HepG2 (cell line): ENCODE results near the gene IER2. TPM values are rescaled to one million over a fixed set of nuclear protein-coding genes. Genes with fewer than 3 reads are reported as not detected.

Experiments
- ATF2 ChIP-seq: sonication (generic); formaldehyde crosslinking; IDR thresholded peaks from 2 replicates; pipeline ENCODE4 v1.4.0; 2020; ENCODE audit warnings: missing genetic modification reagents
- CENPT ChIP-seq: sonication (generic); formaldehyde crosslinking; IDR thresholded peaks from 2 replicates; pipeline ENCODE4 v1.8.0; 2022; ENCODE audit warnings: low read depth, mild to moderate bottlenecking, moderate library complexity, missing genetic modification reagents
- CREM ChIP-seq, 2 experiments: sonication (generic) in 1 of 2; formaldehyde crosslinking in 1 of 2; IDR thresholded peaks; 2 replicates each; pipeline versions ENCODE4 v1.4.0 to v1.6.1; 2016 to 2020; ENCODE audit warnings: antibody characterized with exemption in 1 of 2, mild to moderate bottlenecking in 1 of 2, missing genetic modification reagents in 1 of 2
- KDM6A ChIP-seq: IDR thresholded peaks from 2 replicates; pipeline ENCODE4 v1.6.1; 2016; ENCODE audit warnings: low read depth
- MTERF4 ChIP-seq: sonication (generic); formaldehyde crosslinking; IDR thresholded peaks from 2 replicates; pipeline ENCODE4 v1.8.0; 2023; ENCODE audit warnings: mild to moderate bottlenecking, missing genetic modification reagents
- MXI1 ChIP-seq: IDR thresholded peaks from 3 replicates; pipeline ENCODE4 v1.6.1; 2012; ENCODE audit warnings: low read depth, low read length, inconsistent platforms, borderline replicate concordance
- PATZ1 ChIP-seq: sonication (generic); formaldehyde crosslinking; IDR thresholded peaks from 2 replicates; pipeline ENCODE4 v1.4.0; 2020; ENCODE audit warnings: missing genetic modification reagents
- POLR2A ChIP-seq, 2 experiments: IDR thresholded peaks; 2 replicates each; pipeline ENCODE4 v1.6.1; 2011; ENCODE audit warnings: low read depth in 2 of 2, low read length in 2 of 2, mild to moderate bottlenecking in 1 of 2, moderate library complexity in 1 of 2; ENCODE audit not compliant: insufficient read depth in 1 of 2
- SCMH1 ChIP-seq: sonication (generic); formaldehyde crosslinking; IDR thresholded peaks from 2 replicates; pipeline ENCODE4 v1.9.0; 2021; ENCODE audit warnings: missing genetic modification reagents, mild to moderate bottlenecking, borderline replicate concordance
- SIX1 ChIP-seq: sonication (generic); formaldehyde crosslinking; IDR thresholded peaks from 2 replicates; pipeline ENCODE4 v1.4.0; 2020; ENCODE audit warnings: missing genetic modification reagents, borderline replicate concordance
- ZHX1 ChIP-seq: sonication (generic); formaldehyde crosslinking; IDR thresholded peaks from 2 replicates; pipeline ENCODE4 v1.8.1; 2022; ENCODE audit warnings: low read depth, mild to moderate bottlenecking, missing genetic modification reagents
- ZNF225 ChIP-seq: sonication (generic); formaldehyde crosslinking; IDR thresholded peaks from 2 replicates; pipeline ENCODE4 v1.4.0; 2020; ENCODE audit warnings: mild to moderate bottlenecking, missing genetic modification reagents
- ZNF556 ChIP-seq: sonication (generic); formaldehyde crosslinking; IDR thresholded peaks from 2 replicates; pipeline ENCODE4 v1.4.0; 2020; ENCODE audit warnings: mild to moderate bottlenecking, missing genetic modification reagents, borderline replicate concordance
- ZNF574 ChIP-seq: sonication (generic); formaldehyde crosslinking; IDR thresholded peaks from 2 replicates; pipeline ENCODE4 v1.4.0; 2020; ENCODE audit warnings: missing genetic modification reagents
- ZNF770 ChIP-seq: sonication (generic); formaldehyde crosslinking; IDR thresholded peaks from 2 replicates; pipeline ENCODE4 v1.5.0; 2020; ENCODE audit warnings: mild to moderate bottlenecking, missing genetic modification reagents
- ZNF777 ChIP-seq: sonication (generic); formaldehyde crosslinking; IDR thresholded peaks from 2 replicates; pipeline ENCODE4 v1.4.0; 2020; ENCODE audit warnings: missing genetic modification reagents
- polyA plus RNA-seq, 8 experiments: library from polyadenylated mRNA; depleted of rRNA in 3 of 8; stranded (reverse) in 7 of 8; unstranded in 1 of 8; fragments of >200 nt; fragmentation: Illumina TruSeq in 4 of 8; extraction: Trizol in 4 of 8; gene quantifications; 2 replicates each; pipeline versions ENCODE4 v1.2.1 to v1.2.3, GENCODE V29; 2011 to 2016; ENCODE audit warnings: low read depth in 4 of 8, missing spikeins in 1 of 8, mixed read lengths in 1 of 8; ENCODE audit not compliant: insufficient read depth in 1 of 8
- total RNA-seq, 5 experiments: library from RNA; depleted of rRNA; stranded (reverse); fragments of >200 nt; fragmentation: Illumina TruSeq; extraction: Trizol; gene quantifications; 2 replicates each; pipeline ENCODE4 v1.2.3, GENCODE V29; 2016; ENCODE audit warnings: low read depth in 1 of 5

IER2 gene
- total and polyA plus RNA-seq, 2 of the 13 experiments (the other 11 are each of a cell fraction or from before 2014, with no cell fraction given) = 10.1 to 14.3 TPM

GRCh38 chr19:13190781-13191540 lies 40.8 kb downstream of the IER2 start (continued):
- TF ChIP-seq ZHX1 = no peak
- no peak for TF ChIP-seq ZNF556 (CRISPR knock-in tag)
- TF ChIP-seq ZNF574 = peak; percentile 43; the same call in 1 of the 2 replicates
- TF ChIP-seq ZNF225 (CRISPR knock-in tag) = no peak
- no peak for TF ChIP-seq KDM6A (CRISPR knock-in tag)
- TF ChIP-seq CENPT = no peak
- TF ChIP-seq SCMH1 (CRISPR knock-in tag) = no peak
- peak; percentile 39; the same call in 1 of the 2 replicates for TF ChIP-seq SIX1 (CRISPR knock-in tag)
- TF ChIP-seq MTERF4 (CRISPR knock-in tag) = no peak
- TF ChIP-seq CREM (IDR thresholded peaks at IDR 0.05) = peak; percentile 47; the same call in 1 of the 2 replicates
- TF ChIP-seq CREM (CRISPR knock-in tag; IDR thresholded peaks at IDR 0.05) = no peak
- peak; percentile 20; the same call in 1 of the 3 replicates for TF ChIP-seq MXI1
- TF ChIP-seq POLR2A (IDR thresholded peaks at IDR 0.05; ENCODE audit: insufficient read depth in 1 of 2, low read depth in 2 of 2, low read length in 2 of 2) = no peak
- peak; percentile 60; the same call in 1 of the 2 replicates for TF ChIP-seq PATZ1 (CRISPR knock-in tag)
- no peak for TF ChIP-seq ZNF777 (CRISPR knock-in tag)
- no peak for TF ChIP-seq ATF2 (CRISPR knock-in tag)
- peak; percentile 98 for TF ChIP-seq ZNF770 (CRISPR knock-in tag)
